22Rv1 (cell line): ENCODE data around the gene CCDC170.

Experiments
- H3K27ac ChIP-seq: fragments of 450-650 bp; 2 replicates; pipeline ENCODE4 v1.5.1; 2017
- CTCF ChIP-seq: fragments of 450-650 bp; IDR thresholded peaks from 2 replicates; pipeline ENCODE4 v1.5.1; 2017; ENCODE audit warnings: mild to moderate bottlenecking
- ZFX ChIP-seq: fragments of 450-650 bp; IDR thresholded peaks from 2 replicates; pipeline ENCODE4 v1.6.1; 2017; ENCODE audit warnings: antibody characterized with exemption, borderline replicate concordance

CCDC170 gene

DNA sequence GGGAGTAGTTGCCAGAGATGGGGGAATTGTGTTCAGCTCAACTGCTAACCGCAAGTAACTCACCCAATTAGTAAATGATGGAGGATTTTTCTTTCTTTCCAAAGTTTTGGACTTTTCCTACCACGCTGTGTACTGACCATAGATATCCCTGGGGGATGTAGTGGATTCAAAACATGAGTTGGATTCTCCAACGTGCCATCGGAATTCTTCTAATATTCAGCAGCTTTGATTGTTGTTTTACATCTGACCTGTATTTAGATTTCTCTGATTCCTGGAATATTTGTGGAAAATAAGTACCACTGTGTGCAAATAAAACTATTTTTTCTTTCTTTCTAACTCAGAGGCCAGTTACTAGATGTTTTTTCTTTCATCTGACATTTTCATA lies 1.1 kb downstream of the CCDC170 start:
- no peak for TF ChIP-seq ZFX
- no peak for TF ChIP-seq CTCF
- H3K27ac ChIP-seq, result no peak overlapping the region

DNA sequence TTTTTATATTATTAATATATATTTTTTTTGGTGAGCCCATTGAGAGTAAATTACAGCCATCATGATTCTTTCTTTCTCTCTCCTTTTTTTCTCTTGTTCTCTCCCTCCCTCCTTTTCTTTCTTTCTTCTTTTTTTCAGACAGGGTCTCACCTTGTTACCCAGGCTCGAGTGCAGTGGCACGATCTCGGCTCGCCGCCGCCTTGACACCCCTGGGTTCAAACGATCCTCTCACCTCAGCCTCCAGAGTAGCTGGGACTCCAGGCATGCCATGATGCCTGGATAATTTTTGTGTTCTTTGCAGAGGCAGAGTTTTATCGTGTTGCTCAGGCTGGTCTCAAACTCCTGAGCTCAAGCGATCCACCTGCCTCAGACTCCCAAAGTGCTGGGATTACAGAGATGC lies 1.6 kb downstream of the CCDC170 start:
- TF ChIP-seq ZFX, result no peak
- no peak overlapping the region for H3K27ac ChIP-seq

DNA sequence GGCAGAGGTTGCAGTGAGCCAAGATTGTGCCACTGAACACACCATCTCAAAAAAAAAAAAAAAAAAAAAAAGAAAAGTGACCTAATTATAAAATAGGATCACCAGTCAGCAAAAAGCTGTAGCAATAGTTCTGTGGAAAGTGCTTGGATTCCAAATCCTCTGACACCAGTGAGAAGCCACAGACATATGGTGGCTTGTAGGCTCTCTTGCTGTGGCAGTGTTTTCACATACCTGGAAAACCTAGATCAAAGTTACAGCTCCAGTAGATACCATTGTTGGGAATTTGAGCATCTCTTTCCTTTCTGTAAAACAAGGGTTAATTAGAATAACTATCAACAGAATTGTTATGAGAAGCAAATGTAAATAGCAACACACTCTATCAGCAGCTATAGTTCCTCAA lies 4.1 kb downstream of the CCDC170 start:
- H3K27ac ChIP-seq, result no peak overlapping the region
- TF ChIP-seq ZFX (no peak), CTCF (no peak)

- no peak for TF ChIP-seq CTCF
Measured at GRCh38 chr6:151498327-151498726, 4.5 kb downstream of the CCDC170 start.

DNA sequence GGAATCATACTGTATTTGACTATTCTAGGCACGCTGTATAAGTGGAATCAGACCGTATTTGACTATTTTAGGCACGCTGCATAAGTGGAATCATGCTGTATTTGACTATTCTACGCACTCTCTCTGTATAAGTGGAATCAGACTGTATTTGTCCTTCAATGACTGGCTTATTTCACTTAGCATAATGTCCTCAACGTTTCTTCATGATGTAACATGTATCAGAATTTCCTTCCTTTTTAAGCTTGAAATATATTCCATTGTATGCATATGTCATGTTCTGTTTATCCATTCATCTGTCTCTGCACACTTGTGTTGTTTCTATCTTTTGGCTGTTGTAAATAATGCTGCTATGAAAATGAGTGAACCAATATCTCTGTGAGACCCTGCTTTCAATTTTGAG lies 5.7 kb downstream of the CCDC170 start:
- TF ChIP-seq ZFX (no peak), CTCF (no peak)
- no peak overlapping the region for H3K27ac ChIP-seq

More at GRCh38 chr6:151498327-151498726, 4.5 kb downstream of the CCDC170 start:
- H3K27ac ChIP-seq, result no peak overlapping the region

DNA sequence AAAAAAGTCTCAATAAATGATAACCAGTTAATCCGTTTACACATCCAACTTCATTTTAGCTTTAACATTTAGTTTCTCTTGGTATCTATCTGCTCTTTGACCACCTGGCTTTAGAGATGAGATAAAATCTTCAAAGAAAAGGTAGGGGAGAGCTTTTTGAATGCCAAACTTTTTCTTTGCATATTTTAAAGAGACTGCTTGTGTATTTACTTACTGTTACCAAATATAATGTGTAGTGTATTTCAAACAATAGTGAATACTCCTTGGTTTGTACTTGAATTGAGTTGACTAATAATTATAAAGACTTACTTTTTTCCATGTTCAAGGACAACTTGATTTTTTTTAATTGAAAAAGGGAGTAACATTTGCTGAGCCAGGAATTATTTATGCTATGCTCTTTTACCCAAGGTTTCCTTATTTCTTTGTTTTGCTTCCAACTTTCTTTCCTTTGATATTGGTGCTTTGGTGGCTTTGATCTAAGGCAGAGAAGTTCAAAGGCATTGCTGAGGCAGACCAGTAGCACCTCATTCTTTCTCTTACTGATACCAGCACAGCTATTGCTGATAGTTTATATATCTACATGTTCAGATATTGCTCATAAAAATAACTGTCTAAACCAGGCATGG lies 7.8 kb downstream of the CCDC170 start:
- TF ChIP-seq ZFX, result no peak
- no peak for TF ChIP-seq CTCF

DNA sequence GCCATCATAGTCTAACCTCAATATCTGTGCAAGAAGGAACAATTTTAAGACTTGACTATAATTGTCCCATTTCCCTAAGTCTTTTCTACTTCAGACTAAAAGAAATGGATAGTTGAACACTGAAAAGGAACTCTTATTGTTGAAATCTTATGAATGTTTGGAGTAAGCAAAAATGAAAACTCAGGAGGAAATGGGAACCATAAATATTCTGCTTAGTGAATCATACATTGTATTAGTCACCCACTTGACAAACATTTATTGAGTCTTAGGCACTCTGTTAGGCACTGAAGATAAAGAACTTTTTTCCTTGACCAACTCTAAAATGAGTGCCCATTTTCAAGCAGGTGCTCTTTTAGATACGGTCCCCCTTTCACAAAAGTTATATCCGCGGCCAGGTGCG lies 8.7 kb downstream of the CCDC170 start:
- H3K27ac ChIP-seq, result no peak overlapping the region
- no peak for TF ChIP-seq CTCF
- TF ChIP-seq ZFX, result no peak

More for the DNA sequence above, 7.8 kb downstream of the CCDC170 start:
- H3K27ac ChIP-seq, result no peak overlapping the region

DNA sequence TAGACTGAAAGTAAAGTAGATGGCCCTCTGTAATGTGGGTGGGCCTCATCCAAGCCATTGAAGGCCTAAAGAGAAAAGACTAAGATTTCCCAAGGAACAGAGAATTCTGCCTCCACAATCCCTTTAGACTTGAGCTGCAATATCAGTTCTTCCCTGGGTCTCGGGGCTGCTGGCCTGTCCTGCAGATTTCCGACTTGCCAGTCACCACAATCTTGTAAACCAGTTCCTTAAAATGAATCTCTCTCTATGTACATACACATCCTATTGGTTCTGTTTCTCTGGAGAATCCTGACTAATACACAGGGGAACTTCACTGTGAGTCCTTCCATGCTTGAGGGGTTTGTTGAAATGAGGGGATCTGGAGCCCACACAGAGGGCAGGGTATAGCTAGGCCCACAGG lies 12.9 kb downstream of the CCDC170 start:
- no peak overlapping the region for H3K27ac ChIP-seq
- no peak for TF ChIP-seq CTCF
- TF ChIP-seq ZFX, result no peak
